ENCODE results near the gene S100A2.

The S100A2 gene

GRCh38 chr1:153612111-153612754 lies 46.6 kb upstream of the S100A2 start:
- TF ChIP-seq CTCF (IDR thresholded peaks at IDR 0.05; ENCODE audit: control insufficient read depth, extremely low read depth, insufficient read depth): no peak
- no peak for DNase-seq (ENCODE audit: low read depth)
- H3K4me3 ChIP-seq (ENCODE audit: low read depth, low read length): no peak overlapping the region

- H3K4me3 ChIP-seq (ENCODE audit: low read depth, low read length): no peak overlapping the region
- DNase-seq (ENCODE audit: low read depth): no peak
- no peak for TF ChIP-seq CTCF (IDR thresholded peaks at IDR 0.05; ENCODE audit: control insufficient read depth, extremely low read depth, insufficient read depth)
These were observed 45.7 kb upstream of the S100A2 start for GRCh38 chr1:153611356-153611755.

DNA sequence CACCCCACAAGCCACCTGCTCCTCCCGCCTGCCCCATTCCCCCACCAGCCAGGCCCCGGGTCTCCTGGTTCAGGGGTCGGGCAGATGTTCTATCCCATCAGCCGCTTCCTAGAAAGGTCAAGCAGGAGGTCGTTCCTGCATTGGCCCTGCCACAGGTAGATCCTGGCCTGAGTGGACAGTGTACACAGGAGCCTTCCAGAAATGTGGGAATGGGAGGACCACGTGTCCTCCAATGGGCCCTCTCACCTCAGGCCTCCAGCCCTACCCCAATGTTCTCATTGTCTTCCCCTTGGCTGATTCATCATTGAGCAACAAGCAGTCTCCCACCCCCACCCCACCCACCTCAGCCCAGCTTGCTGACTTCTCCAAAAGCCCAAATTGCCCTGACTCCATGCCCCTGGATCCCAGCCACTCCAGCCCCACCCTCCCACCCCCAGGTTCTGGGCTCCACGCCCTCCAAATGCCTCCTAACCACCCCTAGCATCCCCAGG lies 45.2 kb upstream of the S100A2 start:
- no peak for TF ChIP-seq CTCF (IDR thresholded peaks at IDR 0.05; ENCODE audit: control insufficient read depth, extremely low read depth, insufficient read depth)
- DNase-seq (ENCODE audit: low read depth): no peak
- H3K4me3 ChIP-seq (ENCODE audit: low read depth, low read length): no peak overlapping the region

- H3K4me3 ChIP-seq (ENCODE audit: low read depth, low read length): no peak overlapping the region
- no peak for TF ChIP-seq CTCF (IDR thresholded peaks at IDR 0.05; ENCODE audit: control insufficient read depth, extremely low read depth, insufficient read depth)
- no peak for DNase-seq (ENCODE audit: low read depth)
These were observed 44.7 kb upstream of the S100A2 start for GRCh38 chr1:153610334-153610733.

DNA sequence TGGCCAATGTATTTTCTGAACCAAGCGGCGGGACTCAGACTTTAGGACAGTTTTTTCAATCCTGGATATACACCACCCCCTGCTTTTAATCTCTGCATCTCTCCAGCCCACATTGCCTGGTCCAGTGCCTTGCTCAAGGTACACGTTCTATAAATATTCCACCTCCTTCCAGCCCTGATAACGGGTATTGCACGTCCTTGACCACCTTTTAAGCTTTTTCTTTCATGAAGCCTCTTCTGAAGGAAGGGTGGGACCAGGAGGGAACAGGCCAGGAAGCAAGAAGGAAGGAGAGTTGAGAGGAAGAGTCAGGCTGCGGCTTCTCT lies 43.9 kb upstream of the S100A2 start:
- no peak for DNase-seq (ENCODE audit: low read depth)
- TF ChIP-seq CTCF (IDR thresholded peaks at IDR 0.05; ENCODE audit: control insufficient read depth, extremely low read depth, insufficient read depth): no peak
- H3K4me3 ChIP-seq (ENCODE audit: low read depth, low read length): no peak overlapping the region

DNA sequence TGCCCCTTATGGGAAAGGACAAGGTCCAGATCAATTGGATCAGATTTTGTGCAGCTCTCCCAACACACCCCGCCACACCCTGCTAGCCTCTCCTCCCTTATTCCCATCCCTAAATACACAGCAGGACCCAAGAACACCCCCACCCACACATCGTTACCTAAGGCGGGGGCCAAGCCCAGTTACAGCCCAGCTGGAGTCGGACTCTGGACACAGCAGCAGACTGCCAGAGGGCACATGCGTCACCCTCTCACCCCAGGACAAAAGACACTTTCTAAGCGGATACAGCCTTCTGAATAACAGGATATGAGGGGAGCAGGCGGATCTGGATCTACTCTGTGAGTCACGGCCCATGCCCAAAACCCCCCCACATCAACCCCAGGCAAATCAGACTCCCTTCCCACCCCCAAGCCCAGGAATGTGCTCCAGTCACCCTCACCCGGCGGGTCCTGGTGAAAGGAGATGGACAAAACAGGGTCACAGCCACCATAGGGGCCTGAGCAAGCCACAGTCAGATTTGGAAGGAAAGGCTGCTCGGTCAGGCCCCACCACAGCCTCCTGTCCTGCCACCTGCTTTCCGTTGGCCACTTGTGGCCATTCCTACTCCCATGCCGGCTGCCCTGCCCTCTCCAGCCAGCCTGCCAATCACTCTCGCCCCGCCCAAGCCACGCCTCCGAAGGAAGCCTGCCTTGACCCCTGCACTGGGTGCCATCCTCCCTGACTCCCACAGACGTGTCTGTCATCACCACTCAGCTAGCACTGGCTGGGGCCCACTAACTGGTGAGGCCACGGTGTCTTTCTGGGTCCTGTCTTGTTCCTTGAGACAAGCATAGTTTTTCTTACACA lies 43.3 kb upstream of the S100A2 start:
- no peak for TF ChIP-seq CTCF (IDR thresholded peaks at IDR 0.05; ENCODE audit: control insufficient read depth, extremely low read depth, insufficient read depth)
- H3K4me3 ChIP-seq (ENCODE audit: low read depth, low read length): no peak overlapping the region
- no peak for DNase-seq (ENCODE audit: low read depth)

All from LNCaP clone FGC (cell line).